NCI-H146 (cell line): ENCODE measurements around the gene BAIAP2L2.

Experiments
- DNase-seq: peaks from one replicate; lab custom pipeline; 2025; lab: John Stamatoyannopoulos, UW

The BAIAP2L2 gene

GRCh38 chr22:38107692-38108515, 2.6 kb downstream of the BAIAP2L2 start:
- no peak for DNase-seq

GRCh38 chr22:38106814-38107578, 3.5 kb downstream of the BAIAP2L2 start:
- DNase-seq, result no peak

GRCh38 chr22:38104084-38104483, 6.4 kb downstream of the BAIAP2L2 start:
- no peak for DNase-seq

- no peak for DNase-seq
Observed at GRCh38 chr22:38103641-38104040, 6.8 kb downstream of the BAIAP2L2 start.

- no peak for DNase-seq
Observed at GRCh38 chr22:38098410-38099249, 11.9 kb downstream of the BAIAP2L2 start.

GRCh38 chr22:38097557-38098409, 12.7 kb downstream of the BAIAP2L2 start:
- no peak for DNase-seq

- no peak for DNase-seq
Observed at GRCh38 chr22:38097058-38097457, 13.4 kb downstream of the BAIAP2L2 start.

- no peak for DNase-seq
Observed at GRCh38 chr22:38089474-38089851, 21.0 kb downstream of the BAIAP2L2 start.

- DNase-seq, result no peak
Observed at GRCh38 chr22:38088629-38089473, 21.6 kb downstream of the BAIAP2L2 start.

- DNase-seq, result no peak
Observed at GRCh38 chr22:38087855-38088254, 22.6 kb downstream of the BAIAP2L2 start.

GRCh38 chr22:38086942-38087341, 23.5 kb downstream of the BAIAP2L2 start:
- DNase-seq, result no peak

GRCh38 chr22:38086001-38086845, 24.3 kb downstream of the BAIAP2L2 start:
- no peak for DNase-seq

- DNase-seq, result no peak
Observed at GRCh38 chr22:38085501-38085900, 25.0 kb downstream of the BAIAP2L2 start.

GRCh38 chr22:38085056-38085455, 25.4 kb downstream of the BAIAP2L2 start:
- DNase-seq, result no peak

GRCh38 chr22:38083931-38084631, 26.4 kb downstream of the BAIAP2L2 start, which contains the start of gene SLC16A8:
Gene SLC16A8, minus strand, starts transcription at chr22:38084184. Its CDS starts 1,311 bp downstream, at chr22:38082873.
- DNase-seq, result no peak

- no peak for DNase-seq
Observed at GRCh38 chr22:38082986-38083710, 27.3 kb downstream of the BAIAP2L2 start.

- no peak for DNase-seq
Observed at GRCh38 chr22:38081941-38082828, 28.3 kb downstream of the BAIAP2L2 start.
